Common myeloid progenitor, CD34-positive (primary cell): Measurements from ENCODE around the gene RABEP2.
"Not testable (repeated sequence)": the region's sequence is repeated elsewhere in the genome, so short reads cannot be mapped to it uniquely, and the experiment has no call there.

Experiments used
- CTCF ChIA-PET: fragments of 350-600 bp; sonication (Branson Sonifier 250); formaldehyde crosslinking; loops from one replicate; lab custom pipeline; 2021; ENCODE audit warnings: antibody characterized with exemption; lab: Charles Lee
- POLR2A ChIA-PET: fragments of 350-600 bp; sonication (Branson Sonifier 250); formaldehyde crosslinking; loops from one replicate; lab custom pipeline; 2021; ENCODE audit warnings: antibody characterized with exemption; lab: Charles Lee
- DNase-seq, 3 donors: peaks; one replicate each; pipeline versions ENCODE4 v3.0.0 to v3.0.0-alpha.2; 2013
- H3K27ac ChIP-seq, 2 experiments: 1 replicate in 1 of 2; 2 replicates in 1 of 2; pipeline ENCODE4 v1.7.0; 2013; ENCODE audit warnings: inconsistent platforms in 2 of 2, low read length in 2 of 2, mild to moderate bottlenecking in 2 of 2, low read depth in 1 of 2, moderate library complexity in 1 of 2; ENCODE audit not compliant: severe bottlenecking in 2 of 2, insufficient read depth in 1 of 2, poor library complexity in 1 of 2
- H3K27me3 ChIP-seq, 5 experiments: replicated peaks in 2 of 5; 1 replicate in 3 of 5; 2 replicates in 2 of 5; pipeline versions ENCODE4 v1.6.1 to v1.7.0; 2013; ENCODE audit warnings: low read length in 4 of 5, mild to moderate bottlenecking in 2 of 5, moderate library complexity in 2 of 5, inconsistent platforms in 1 of 5; ENCODE audit not compliant: insufficient read depth in 5 of 5, control insufficient read depth in 4 of 5
- H3K36me3 ChIP-seq, 4 experiments: 1 replicate in 2 of 4; 2 replicates in 2 of 4; pipeline versions ENCODE4 v1.6.1 to v1.7.0; 2013; ENCODE audit warnings: low read length in 3 of 4, control low read depth in 1 of 4, mild to moderate bottlenecking in 1 of 4; ENCODE audit not compliant: control insufficient read depth in 4 of 4, insufficient read depth in 4 of 4
- H3K4me1 ChIP-seq, 4 experiments: 1 replicate in 3 of 4; 2 replicates in 1 of 4; pipeline versions ENCODE4 v1.6.1 to v1.7.1; 2013; ENCODE audit warnings: low read length in 3 of 4, mild to moderate bottlenecking in 3 of 4, control low read depth in 1 of 4, inconsistent platforms in 1 of 4, moderate library complexity in 1 of 4; ENCODE audit not compliant: control insufficient read depth in 4 of 4, insufficient read depth in 4 of 4; ENCODE audit errors: control extremely low read depth in 1 of 4
- H3K4me3 ChIP-seq, 7 experiments: 1 replicate in 4 of 7; 2 replicates in 3 of 7; pipeline versions ENCODE4 v1.5.1 to v1.7.0; 2013; ENCODE audit warnings: mild to moderate bottlenecking in 7 of 7, low read length in 6 of 7, moderate library complexity in 6 of 7, inconsistent platforms in 2 of 7, low read depth in 2 of 7, control low read depth in 1 of 7; ENCODE audit not compliant: insufficient read depth in 4 of 7, control insufficient read depth in 1 of 7; ENCODE audit errors: extremely low read depth in 1 of 7
- H3K9me3 ChIP-seq, 5 experiments: 1 replicate in 4 of 5; 2 replicates in 1 of 5; pipeline versions ENCODE4 v1.6.1 to v1.7.1; 2013; ENCODE audit warnings: low read length in 4 of 5, mild to moderate bottlenecking in 2 of 5, inconsistent platforms in 1 of 5, low read depth in 1 of 5, moderate library complexity in 1 of 5; ENCODE audit not compliant: control insufficient read depth in 4 of 5, insufficient read depth in 2 of 5; ENCODE audit errors: control extremely low read depth in 1 of 5
- WGBS: methylation state at CpG from one replicate; pipeline ENCODE4 v1.1.5; 2013; ENCODE audit not compliant: insufficient coverage; 5-methylcytosine and 5-hydroxymethylcytosine counted together

Gene RABEP2

GRCh38 chr16:28881565-28881964 is 43.5 kb downstream of the RABEP2 start:
- POLR2A ChIA-PET, CTCF ChIA-PET, H3K27me3 ChIP-seq, H3K27ac ChIP-seq, H3K9me3 ChIP-seq, DNase-seq, H3K36me3 ChIP-seq, H3K4me3 ChIP-seq: not testable (repeated sequence)
- 100% methylated on average over 2 of the region's 4 CpGs for WGBS
- H3K4me1 ChIP-seq = peaks cover 2 to 33% (median 18%) of the 10 kb centered on the region in 4 experiments

DNA sequence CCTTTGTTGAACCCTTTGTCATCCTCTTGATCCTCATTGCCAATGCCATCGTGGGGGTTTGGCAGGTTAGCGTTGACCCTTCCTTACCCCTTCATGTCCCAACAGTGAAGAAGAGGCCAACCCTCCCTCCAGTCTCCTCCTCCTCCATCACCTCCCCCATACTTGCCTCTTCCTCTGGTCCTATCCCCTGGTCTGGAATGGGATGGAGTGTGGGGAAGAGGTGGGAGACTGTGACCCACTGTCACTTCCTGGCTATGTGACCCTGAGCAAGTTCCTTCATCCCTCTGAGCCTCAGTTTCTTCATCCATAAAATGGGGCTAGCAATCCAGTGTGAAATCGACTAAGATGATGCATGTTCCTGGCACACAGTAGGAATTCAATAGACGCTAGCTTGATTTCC is 44.1 kb downstream of the RABEP2 start:
- Histone ChIP-seq H3K36me3 (peaks cover 0 to 1% (median 0%) of the 10 kb centered on the region in 4 experiments), H3K9me3 (no peaks in the 10 kb centered on the region), H3K4me3 (no peak overlapping the region), H3K27me3 (peaks cover 0 to 8% (median 0%) of the 10 kb centered on the region in 5 experiments), H3K27ac (no peak overlapping the region), H3K4me1 (peaks cover 2 to 33% (median 18%) of the 10 kb centered on the region in 4 experiments)
- no peak for DNase-seq
- ChIA-PET POLR2A (no interaction called here), CTCF (interaction anchor here (1.0 to 1.7 kb wide), 5 partner anchors 10 to 66 kb away, joined by 3 to 6 read pairs (median 4); no protein-coding TSS in a partner anchor)
- WGBS = 73% methylated on average over 4 of the region's 4 CpGs

DNA sequence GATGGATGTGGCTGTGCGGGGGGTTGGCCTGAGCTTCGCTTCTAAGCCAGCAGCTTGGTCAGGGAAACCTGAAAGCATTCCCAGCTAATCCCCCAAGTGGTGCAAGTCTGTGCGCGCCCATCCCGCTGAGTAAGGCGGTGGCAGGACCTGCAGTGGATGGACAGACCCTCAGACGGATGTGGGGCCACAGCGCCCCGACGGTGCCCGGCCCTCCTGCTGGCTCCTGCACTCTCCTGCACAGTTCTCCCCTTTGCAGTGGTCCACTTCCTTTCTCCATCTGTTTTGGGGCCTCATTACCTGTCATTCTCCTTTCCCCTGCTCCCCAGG is 44.5 kb downstream of the RABEP2 start:
- CTCF ChIA-PET = interaction anchor here (1.0 to 1.7 kb wide), 6 partner anchors 9 to 66 kb away, joined by 3 to 6 read pairs (median 4); no protein-coding TSS in a partner anchor
- H3K4me3 ChIP-seq = peak overlapping the region in 2 of 7 experiments; percentile 73 to 83
- WGBS = 26% methylated on average over 10 of the region's 11 CpGs

DNA sequence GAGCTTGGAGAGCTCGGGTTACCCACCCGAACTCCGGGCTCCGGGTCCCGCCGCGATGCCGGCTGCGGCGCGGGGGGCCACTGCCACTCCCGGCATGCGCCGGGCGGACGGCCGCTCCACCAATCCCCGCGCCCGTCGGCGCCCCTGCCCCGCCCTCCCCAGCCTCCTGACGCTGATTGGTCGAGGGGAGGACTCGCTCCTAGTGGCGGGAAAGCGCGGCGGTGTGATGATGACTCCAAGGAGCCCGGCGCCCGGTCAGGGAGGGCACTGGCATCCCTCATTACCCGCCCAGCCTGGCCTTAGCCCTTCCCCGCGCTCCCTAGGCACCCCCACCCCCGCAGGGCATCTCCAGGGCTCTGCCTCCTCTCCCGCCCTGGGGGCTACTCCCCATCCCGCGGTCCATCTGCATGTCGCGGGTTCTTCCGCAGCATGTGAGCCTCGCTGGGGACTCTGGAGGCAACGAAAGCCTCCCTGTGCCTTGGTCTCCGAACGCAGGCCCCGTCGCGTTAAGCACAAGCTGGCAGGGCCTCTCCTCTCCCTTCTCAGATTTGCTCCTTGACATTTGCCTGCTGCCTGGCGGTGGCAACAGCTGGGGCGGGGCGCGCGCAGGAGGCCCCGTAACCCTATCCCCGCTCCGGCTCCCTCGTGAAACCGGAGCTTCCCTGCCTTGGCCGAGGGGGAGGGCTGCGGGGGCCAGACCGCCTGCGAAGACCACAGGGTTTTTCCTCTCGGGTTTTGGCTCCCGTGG is 45.0 kb downstream of the RABEP2 start:
- Histone ChIP-seq H3K9me3 (no peaks in the 10 kb centered on the region), H3K27ac (peak overlapping the region in 1 of 2 experiments; percentile 14), H3K36me3 (peaks cover 0 to 3% (median 0%) of the 10 kb centered on the region in 4 experiments), H3K4me3 (peak overlapping the region in 6 of 7 experiments; percentile 38 to 83 (median 72)), H3K27me3 (peaks cover 0 to 8% (median 0%) of the 10 kb centered on the region in 5 experiments), H3K4me1 (peaks cover 2 to 33% (median 18%) of the 10 kb centered on the region in 4 experiments)
- peak; percentile 77 to 88 (median 88) for DNase-seq
- CTCF ChIA-PET = interaction anchor here (1.0 to 2.4 kb wide), 8 partner anchors 9 to 67 kb away, joined by 3 to 8 read pairs (median 4); partner anchors contain the start of gene RABEP2
- under 1% methylated on average over 59 of the region's 66 CpGs for WGBS
- POLR2A ChIA-PET = interaction anchor here (0.6 kb wide), 1 partner anchor 16 kb away, joined by 5 read pairs; no protein-coding TSS in a partner anchor

More for the DNA sequence above, 44.5 kb downstream of the RABEP2 start:
- DNase-seq = no peak
- H3K9me3 ChIP-seq = no peaks in the 10 kb centered on the region
- peaks cover 2 to 33% (median 18%) of the 10 kb centered on the region in 4 experiments for H3K4me1 ChIP-seq
- H3K27ac ChIP-seq = no peak overlapping the region
- peaks cover 0 to 3% (median 0%) of the 10 kb centered on the region in 4 experiments for H3K36me3 ChIP-seq
- H3K27me3 ChIP-seq = peaks cover 0 to 8% (median 0%) of the 10 kb centered on the region in 5 experiments
- POLR2A ChIA-PET = no interaction called here

- Histone ChIP-seq H3K27ac (peak overlapping the region in 1 of 2 experiments; percentile 14), H3K4me1 (peaks cover 2 to 33% (median 18%) of the 10 kb centered on the region in 4 experiments), H3K27me3 (peaks cover 0 to 8% (median 0%) of the 10 kb centered on the region in 5 experiments), H3K36me3 (peaks cover 0 to 4% (median 3%) of the 10 kb centered on the region in 4 experiments), H3K4me3 (peak overlapping the region in 6 of 7 experiments; percentile 38 to 83 (median 72)), H3K9me3 (no peaks in the 10 kb centered on the region)
- no peak for DNase-seq
- ChIA-PET POLR2A (interaction anchor here (0.6 kb wide), 1 partner anchor 17 kb away, joined by 5 read pairs; no protein-coding TSS in a partner anchor), CTCF (interaction anchor here (1.1 to 2.4 kb wide), 5 partner anchors 14 to 68 kb away, joined by 3 to 8 read pairs (median 6); partner anchors contain the start of gene RABEP2)
- 3% methylated on average over 14 of the region's 27 CpGs for WGBS
Measured at GRCh38 chr16:28879261-28879840, 45.7 kb downstream of the RABEP2 start.

DNA sequence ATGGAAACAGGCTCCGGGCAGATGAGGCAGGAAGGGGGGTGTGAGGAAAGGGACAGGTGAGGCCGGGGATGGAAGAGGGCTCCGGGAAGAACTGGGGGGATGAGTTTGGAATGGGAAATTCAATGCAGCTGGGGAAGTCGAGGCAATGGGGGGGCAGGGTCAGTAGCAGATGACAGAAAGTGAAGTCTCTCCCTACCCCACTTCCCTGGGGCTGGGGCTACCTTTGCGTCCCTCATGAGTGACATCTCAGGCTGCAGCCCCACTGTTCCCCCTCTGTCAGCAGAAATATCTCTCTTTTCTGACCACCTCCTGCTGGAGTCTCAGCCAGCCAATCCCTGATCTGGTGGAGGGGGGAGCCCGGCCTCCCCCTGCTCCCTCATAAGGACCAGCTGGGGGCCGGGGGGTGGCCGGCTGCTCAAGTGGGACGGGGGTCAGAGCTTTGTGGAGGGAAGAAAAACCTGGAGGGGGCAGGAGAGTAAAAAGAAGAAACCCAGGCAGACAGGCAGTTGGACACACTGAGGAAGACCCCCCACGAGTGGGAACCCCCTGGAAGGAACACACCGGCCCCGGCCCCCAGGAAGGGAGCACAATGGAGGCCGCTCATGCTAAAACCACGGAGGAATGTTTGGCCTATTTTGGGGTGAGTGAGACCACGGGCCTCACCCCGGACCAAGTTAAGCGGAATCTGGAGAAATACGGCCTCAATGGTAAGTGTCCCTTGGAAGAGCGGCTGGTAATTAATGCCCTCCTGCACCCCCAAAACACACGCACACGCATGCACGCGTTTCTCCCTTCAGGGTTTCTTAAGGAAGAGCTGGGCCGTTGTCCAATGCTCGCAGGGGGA is 46.7 kb downstream of the RABEP2 start, which contains the start of gene ATP2A1:
TSS of gene ATP2A1 (plus strand) at position 406 of the 844 bp plus-strand sequence. CDS start at position 590, 184 bp downstream.
- peaks cover 0 to 14% (median 10%) of the 10 kb centered on the region in 4 experiments for H3K36me3 ChIP-seq
- no peak for DNase-seq
- peak within 1 kb of the TSS in 5 of 7 experiments; percentile 59 to 83 (median 73) for H3K4me3 ChIP-seq
- H3K9me3 ChIP-seq = no peaks in the 10 kb centered on the region
- H3K4me1 ChIP-seq = peaks cover 2 to 33% (median 18%) of the 10 kb centered on the region in 4 experiments
- H3K27me3 ChIP-seq = peaks cover 0 to 8% (median 0%) of the 10 kb centered on the region in 5 experiments
- CTCF ChIA-PET = interaction anchor here (1.3 to 2.4 kb wide), 2 partner anchors 13 to 46 kb away, joined by 3 to 8 read pairs; partner anchors contain the start of gene RABEP2
- H3K27ac ChIP-seq = peak within 1 kb of the TSS in 1 of 2 experiments; percentile 14
- POLR2A ChIA-PET = no interaction called here
- 93% methylated on average over 18 of the region's 25 CpGs for WGBS
